GM12801 (cell line): ENCODE measurements around the gene ZNF827.

Experiments
- CTCF ChIP-seq: IDR thresholded peaks from one replicate; pipeline ENCODE4 v1.5.1; 2011; ENCODE audit warnings: control low read depth; ENCODE audit not compliant: insufficient read length; ENCODE audit errors: extremely low read depth

Gene ZNF827

DNA sequence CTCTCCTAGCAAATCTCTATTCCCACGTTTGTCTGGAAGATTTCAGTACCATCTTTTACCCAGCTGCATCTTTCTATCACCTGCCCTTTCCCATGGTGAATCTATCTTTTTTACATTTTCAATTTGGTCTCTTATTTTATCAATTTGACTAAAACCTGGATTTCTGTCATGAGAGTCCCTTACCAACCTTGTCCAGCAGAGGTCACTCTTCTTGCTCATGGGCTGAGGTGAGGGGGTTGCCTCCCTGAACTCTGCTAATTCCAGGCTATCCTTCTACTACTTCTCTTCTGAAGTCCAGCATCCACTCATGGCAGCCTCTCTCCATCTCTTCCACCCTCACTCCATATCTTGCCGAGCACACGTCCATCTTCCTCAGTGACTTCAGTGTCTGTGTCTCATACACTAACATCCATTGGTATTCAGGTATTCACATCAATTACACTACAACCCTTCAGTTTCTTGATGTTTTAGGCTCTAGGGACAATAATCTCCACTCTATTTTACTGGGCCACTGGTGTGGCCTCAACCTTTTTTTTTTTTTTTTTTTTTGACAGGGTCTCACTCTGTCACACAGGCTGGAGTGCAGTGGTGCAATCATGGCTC is 17.8 kb upstream of the ZNF827 start:
- TF ChIP-seq CTCF: no peak

DNA sequence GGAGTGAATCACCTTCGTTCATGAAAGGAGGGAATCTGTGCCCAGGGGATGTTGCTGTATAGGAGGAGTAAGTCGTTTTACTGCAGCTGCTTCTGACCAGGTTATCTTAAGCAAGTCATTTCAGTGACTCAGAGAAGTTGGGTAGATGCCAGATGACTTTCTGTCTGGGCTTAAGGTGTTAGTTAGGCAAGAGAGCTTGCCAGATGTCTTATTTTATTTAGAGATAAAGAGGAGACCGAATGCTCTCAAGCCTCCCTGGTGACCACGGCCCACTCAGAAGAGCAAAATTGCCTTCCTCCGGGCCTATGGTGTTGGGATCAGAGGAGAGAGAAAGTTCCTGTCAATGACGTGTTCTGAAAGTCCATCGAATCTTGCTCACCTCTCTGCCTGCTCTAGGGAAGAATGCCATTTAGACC is 16.3 kb upstream of the ZNF827 start:
- no peak for TF ChIP-seq CTCF

- TF ChIP-seq CTCF: no peak
These were observed 13.3 kb upstream of the ZNF827 start for GRCh38 chr4:145951931-145952330.

GRCh38 chr4:145945431-145946155 is 7.0 kb upstream of the ZNF827 start:
- TF ChIP-seq CTCF: no peak

DNA sequence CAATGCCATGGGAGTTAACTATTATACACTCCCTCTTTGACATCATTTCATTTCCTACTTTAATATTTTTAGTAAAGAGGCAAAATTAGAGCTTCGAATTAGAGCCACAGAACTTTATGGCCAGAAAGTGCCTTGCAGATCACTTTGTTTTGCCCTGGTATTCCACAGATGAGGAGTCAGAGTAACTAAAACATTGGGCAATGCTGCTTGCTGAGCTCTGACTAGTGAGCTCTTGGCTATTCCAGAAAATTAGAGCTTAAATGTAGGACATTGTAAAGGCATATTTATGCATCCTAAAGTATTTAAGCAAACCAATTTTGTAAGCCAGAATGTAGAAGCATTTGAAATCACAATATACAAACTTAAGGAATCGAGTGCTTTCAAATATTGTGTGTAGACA is 6.3 kb upstream of the ZNF827 start:
- TF ChIP-seq CTCF: no peak

DNA sequence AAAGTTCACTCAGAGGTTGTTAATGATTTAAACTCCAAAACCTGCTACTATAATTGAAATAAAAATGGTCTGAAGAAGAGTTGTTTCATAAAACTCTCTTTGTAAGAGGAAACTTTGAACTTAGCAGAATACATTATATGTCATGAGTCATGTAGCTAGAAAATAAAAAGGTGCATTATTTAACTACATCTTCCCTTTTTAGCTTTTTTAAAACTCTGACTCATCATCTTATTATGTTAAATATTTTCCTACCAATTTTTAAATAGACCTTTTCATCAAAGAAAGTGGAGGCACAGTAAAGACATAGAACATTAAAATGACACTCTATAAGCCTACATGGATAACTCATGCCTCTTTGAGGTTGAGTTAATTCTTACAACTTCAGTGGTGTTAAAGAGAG is 1.2 kb upstream of the ZNF827 start:
- no peak for TF ChIP-seq CTCF

GRCh38 chr4:145939441-145939750 is 773 bp upstream of the ZNF827 start:
- TF ChIP-seq CTCF: no peak
